HEK293 (cell line): Measurements from ENCODE around the gene KRT80.

Experiments used
- CTCF ChIA-PET: fragments of 350-600 bp; formaldehyde crosslinking; extraction: SDS; loops from one replicate; lab custom pipeline; 2021; ENCODE audit warnings: antibody characterized with exemption; lab: Yijun Ruan, JAX
- POLR2A ChIA-PET: fragments of 300-600 bp; formaldehyde crosslinking; extraction: SDS; loops from one replicate; lab custom pipeline; 2020; ENCODE audit warnings: antibody characterized with exemption, inconsistent platforms; lab: Yijun Ruan, JAX
- H3K27ac ChIP-seq: fragments of 200-500 bp; sonication (Bioruptor generic); 2 replicates; pipeline ENCODE4 v1.5.1; 2014; ENCODE audit warnings: low read depth, low read length, control low read depth, inconsistent platforms; ENCODE audit errors: extremely low read depth
- H3K36me3 ChIP-seq, 2 experiments: fragments of 200-500 bp in 1 of 2; sonication (Bioruptor generic) in 1 of 2; 1 replicate in 1 of 2; 2 replicates in 1 of 2; pipeline ENCODE4 v1.5.1; 2014 to 2017; ENCODE audit warnings: inconsistent platforms in 2 of 2, low read length in 2 of 2; ENCODE audit not compliant: control insufficient read depth in 2 of 2, insufficient read depth in 1 of 2
- H3K4me1 ChIP-seq: fragments of 200-500 bp; sonication (Bioruptor generic); 2 replicates; pipeline ENCODE4 v1.5.1; 2014; ENCODE audit warnings: mild to moderate bottlenecking, low read length, inconsistent platforms; ENCODE audit not compliant: control insufficient read depth, insufficient read depth
- H3K4me3 ChIP-seq: 2 replicates; pipeline ENCODE4 v1.5.1; 2011; ENCODE audit warnings: low read depth, mild to moderate bottlenecking, control low read depth, low read length, moderate library complexity
- H3K9me3 ChIP-seq: fragments of 200-500 bp; sonication (Bioruptor generic); 2 replicates; pipeline ENCODE4 v1.5.1; 2014; ENCODE audit warnings: low read depth, low read length, inconsistent platforms; ENCODE audit not compliant: control insufficient read depth, insufficient read depth
- HOXD13 ChIP-seq: sonication (generic); formaldehyde crosslinking; IDR thresholded peaks from 2 replicates; pipeline ENCODE4 v1.8.0; 2022; ENCODE audit warnings: missing genetic modification reagents, borderline replicate concordance
- MEIS1 ChIP-seq: sonication (generic); formaldehyde crosslinking; IDR thresholded peaks from 2 replicates; pipeline ENCODE4 v1.8.1; 2022; ENCODE audit warnings: missing genetic modification reagents, mild to moderate bottlenecking, borderline replicate concordance
- ZBTB8A ChIP-seq: fragments of 450-650 bp; formaldehyde crosslinking; IDR thresholded peaks from 2 replicates; pipeline ENCODE4 v1.5.1; 2016; ENCODE audit warnings: missing biosample characterization, missing genetic modification characterization
- ZNF16 ChIP-seq: fragments of 450-650 bp; formaldehyde crosslinking; IDR thresholded peaks from 2 replicates; pipeline ENCODE4 v1.5.1; 2016; ENCODE audit warnings: low read depth, missing biosample characterization, missing genetic modification characterization
- ZNF2 ChIP-seq: fragments of 450-650 bp; formaldehyde crosslinking; IDR thresholded peaks from 2 replicates; pipeline ENCODE4 v1.5.1; 2016; ENCODE audit warnings: missing biosample characterization, missing genetic modification characterization
- ZNF223 ChIP-seq: fragments of 450-650 bp; formaldehyde crosslinking; IDR thresholded peaks from 2 replicates; pipeline ENCODE4 v1.5.1; 2016; ENCODE audit warnings: missing biosample characterization, missing genetic modification characterization
- ZNF266 ChIP-seq: fragments of 450-650 bp; formaldehyde crosslinking; IDR thresholded peaks from 2 replicates; pipeline ENCODE4 v1.5.1; 2016; ENCODE audit warnings: missing biosample characterization, missing genetic modification characterization, low read depth
- ZNF426 ChIP-seq: fragments of 450-650 bp; formaldehyde crosslinking; IDR thresholded peaks from 2 replicates; pipeline ENCODE4 v1.5.1; 2017; ENCODE audit warnings: missing biosample characterization, missing genetic modification characterization, mild to moderate bottlenecking, inconsistent platforms, moderate library complexity
- ZNF510 ChIP-seq: fragments of 450-650 bp; formaldehyde crosslinking; IDR thresholded peaks from 2 replicates; pipeline ENCODE4 v1.5.1; 2018; ENCODE audit warnings: mild to moderate bottlenecking, missing genetic modification characterization, missing biosample characterization; ENCODE audit not compliant: insufficient replicate concordance
- ZNF529 ChIP-seq: fragments of 450-650 bp; formaldehyde crosslinking; IDR thresholded peaks from 2 replicates; pipeline ENCODE4 v1.5.1; 2017; ENCODE audit warnings: missing genetic modification characterization, missing biosample characterization; ENCODE audit not compliant: insufficient replicate concordance
- ZNF530 ChIP-seq: fragments of 450-650 bp; formaldehyde crosslinking; IDR thresholded peaks from 2 replicates; pipeline ENCODE4 v1.5.1; 2016; ENCODE audit warnings: low read depth, missing biosample characterization, missing genetic modification characterization
- ZNF701 ChIP-seq: fragments of 450-650 bp; formaldehyde crosslinking; IDR thresholded peaks from 2 replicates; pipeline ENCODE4 v1.5.1; 2016; ENCODE audit warnings: missing biosample characterization, missing genetic modification characterization
- ZNF76 ChIP-seq: fragments of 450-650 bp; formaldehyde crosslinking; IDR thresholded peaks from 2 replicates; pipeline ENCODE4; 2016; ENCODE audit warnings: low read depth, missing biosample characterization, missing genetic modification characterization, borderline replicate concordance
- ZSCAN30 ChIP-seq: fragments of 450-650 bp; IDR thresholded peaks from 2 replicates; pipeline ENCODE4 v1.5.1; 2018; ENCODE audit warnings: missing biosample characterization, mild to moderate bottlenecking, missing genetic modification characterization, moderate library complexity
- TF ChIP-seq, protein P1 (sequence below): fragments of 450-650 bp; formaldehyde crosslinking; IDR thresholded peaks from 2 replicates; pipeline ENCODE4 v1.5.1; 2016; ENCODE audit warnings: missing biosample characterization, missing genetic modification characterization
- TF ChIP-seq, protein P2 (sequence below): fragments of 450-650 bp; formaldehyde crosslinking; IDR thresholded peaks from 2 replicates; pipeline ENCODE4 v1.5.1; 2016; ENCODE audit warnings: missing biosample characterization, missing genetic modification characterization
- TF ChIP-seq, protein P3 (sequence below): fragments of 450-650 bp; formaldehyde crosslinking; IDR thresholded peaks from 2 replicates; pipeline ENCODE4 v1.5.1; 2017; ENCODE audit warnings: missing biosample characterization, missing genetic modification characterization
- TF ChIP-seq, protein P4 (sequence below): fragments of 450-650 bp; formaldehyde crosslinking; IDR thresholded peaks from 2 replicates; pipeline ENCODE4 v1.5.1; 2016; ENCODE audit warnings: missing biosample characterization, missing genetic modification characterization

KRT80 gene

DNA sequence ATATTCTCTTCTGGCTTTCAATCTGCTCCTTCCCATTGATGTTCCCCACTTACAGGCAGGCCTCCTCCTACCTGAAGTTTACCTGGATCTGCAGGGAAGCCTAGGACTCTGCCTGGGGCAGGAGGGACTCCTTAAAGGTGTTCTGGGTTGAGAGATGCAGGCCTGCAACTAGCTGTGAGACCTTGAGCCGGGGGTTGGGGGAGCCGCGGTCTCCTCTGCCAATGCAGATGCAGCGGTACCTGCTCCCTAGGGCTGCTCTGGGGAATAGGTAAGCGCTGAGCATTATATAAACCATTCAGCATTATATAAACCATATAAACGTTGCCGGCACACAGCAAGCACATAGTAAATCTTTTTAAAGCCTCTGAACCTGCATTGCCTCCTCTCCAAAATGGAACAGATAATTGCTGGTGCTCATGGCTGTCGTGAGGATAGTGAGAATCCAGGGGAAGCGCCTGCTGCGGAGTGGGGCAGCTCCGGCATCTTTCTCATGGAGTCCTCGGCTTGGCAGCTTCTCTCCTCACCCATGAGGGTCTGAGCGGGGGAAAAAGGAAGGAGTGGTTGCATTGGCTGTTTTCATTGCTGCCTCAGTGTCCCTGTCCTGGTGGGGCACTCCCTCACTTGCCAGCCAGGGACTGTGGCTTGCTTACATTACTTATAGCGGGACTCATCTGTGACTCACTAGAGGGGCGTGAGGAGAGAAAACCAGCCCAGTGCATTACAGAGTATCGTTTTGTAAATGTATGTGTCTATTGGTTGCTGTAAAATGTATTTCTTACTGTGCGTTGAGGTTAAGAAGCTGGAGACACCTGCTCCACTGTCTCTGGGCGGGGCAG, 12.5 kb upstream of the KRT80 start:
- POLR2A ChIA-PET, result interaction anchor here (0.5 to 1.3 kb wide), 2 partner anchors 12 to 932 kb away, joined by 4 to 8 read pairs; partner anchors contain the start of gene KRT80
- Histone ChIP-seq H3K36me3 (no peaks in the 10 kb centered on the region), H3K27ac (no peak overlapping the region; the same call in 1 of the 2 replicates), H3K4me1 (peaks cover 8% of the 10 kb centered on the region; the same call in 1 of the 2 replicates), H3K4me3 (no peak overlapping the region), H3K9me3 (no peaks in the 10 kb centered on the region)
- CTCF ChIA-PET, result interaction anchor here (0.6 to 1.3 kb wide), 6 partner anchors 8 to 614 kb away, joined by 3 to 4 read pairs (median 4); no protein-coding TSS in a partner anchor
- TF ChIP-seq, protein P1, sequence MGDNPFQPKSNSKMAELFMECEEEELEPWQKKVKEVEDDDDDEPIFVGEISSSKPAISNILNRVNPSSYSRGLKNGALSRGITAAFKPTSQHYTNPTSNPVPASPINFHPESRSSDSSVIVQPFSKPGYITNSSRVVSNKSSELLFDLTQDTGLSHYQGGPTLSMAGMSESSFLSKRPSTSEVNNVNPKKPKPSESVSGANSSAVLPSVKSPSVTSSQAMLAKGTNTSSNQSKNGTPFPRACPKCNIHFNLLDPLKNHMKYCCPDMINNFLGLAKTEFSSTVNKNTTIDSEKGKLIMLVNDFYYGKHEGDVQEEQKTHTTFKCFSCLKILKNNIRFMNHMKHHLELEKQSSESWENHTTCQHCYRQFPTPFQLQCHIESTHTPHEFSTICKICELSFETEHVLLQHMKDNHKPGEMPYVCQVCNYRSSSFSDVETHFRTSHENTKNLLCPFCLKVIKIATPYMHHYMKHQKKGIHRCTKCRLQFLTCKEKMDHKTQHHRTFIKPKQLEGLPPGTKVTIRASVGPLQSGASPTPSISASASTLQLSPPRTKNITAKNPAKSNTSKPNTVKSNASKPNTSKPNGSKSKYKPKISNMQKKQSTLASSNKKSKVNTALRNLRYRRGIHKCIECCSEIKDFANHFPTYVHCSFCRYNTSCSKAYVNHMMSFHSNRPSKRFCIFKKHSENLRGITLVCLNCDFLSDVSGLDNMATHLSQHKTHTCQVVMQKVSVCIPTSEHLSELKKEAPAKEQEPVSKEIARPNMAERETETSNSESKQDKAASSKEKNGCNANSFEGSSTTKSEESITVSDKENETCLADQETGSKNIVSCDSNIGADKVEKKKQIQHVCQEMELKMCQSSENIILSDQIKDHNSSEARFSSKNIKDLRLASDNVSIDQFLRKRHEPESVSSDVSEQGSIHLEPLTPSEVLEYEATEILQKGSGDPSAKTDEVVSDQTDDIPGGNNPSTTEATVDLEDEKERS (tag by site-specific recombination), result no peak
- TF ChIP-seq ZNF223 (tag by site-specific recombination) (no peak), ZNF510 (tag by site-specific recombination) (no peak), ZNF426 (tag by site-specific recombination) (no peak), ZBTB8A (tag by site-specific recombination) (no peak), ZNF2 (tag by site-specific recombination) (no peak), ZSCAN30 (tag by site-specific recombination) (no peak), ZNF701 (tag by site-specific recombination) (no peak), MEIS1 (no peak), ZNF16 (tag by site-specific recombination) (no peak), HOXD13 (CRISPR knock-in tag) (no peak), ZNF529 (no peak), ZNF76 (tag by site-specific recombination) (no peak), ZNF530 (tag by site-specific recombination) (no peak), ZNF266 (no peak)
- TF ChIP-seq, protein P2, sequence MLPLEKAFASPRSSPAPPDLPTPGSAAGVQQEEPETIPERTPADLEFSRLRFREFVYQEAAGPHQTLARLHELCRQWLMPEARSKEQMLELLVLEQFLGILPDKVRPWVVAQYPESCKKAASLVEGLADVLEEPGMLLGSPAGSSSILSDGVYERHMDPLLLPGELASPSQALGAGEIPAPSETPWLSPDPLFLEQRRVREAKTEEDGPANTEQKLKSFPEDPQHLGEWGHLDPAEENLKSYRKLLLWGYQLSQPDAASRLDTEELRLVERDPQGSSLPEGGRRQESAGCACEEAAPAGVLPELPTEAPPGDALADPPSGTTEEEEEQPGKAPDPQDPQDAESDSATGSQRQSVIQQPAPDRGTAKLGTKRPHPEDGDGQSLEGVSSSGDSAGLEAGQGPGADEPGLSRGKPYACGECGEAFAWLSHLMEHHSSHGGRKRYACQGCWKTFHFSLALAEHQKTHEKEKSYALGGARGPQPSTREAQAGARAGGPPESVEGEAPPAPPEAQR (tag by site-specific recombination), result no peak
- TF ChIP-seq, protein P3, sequence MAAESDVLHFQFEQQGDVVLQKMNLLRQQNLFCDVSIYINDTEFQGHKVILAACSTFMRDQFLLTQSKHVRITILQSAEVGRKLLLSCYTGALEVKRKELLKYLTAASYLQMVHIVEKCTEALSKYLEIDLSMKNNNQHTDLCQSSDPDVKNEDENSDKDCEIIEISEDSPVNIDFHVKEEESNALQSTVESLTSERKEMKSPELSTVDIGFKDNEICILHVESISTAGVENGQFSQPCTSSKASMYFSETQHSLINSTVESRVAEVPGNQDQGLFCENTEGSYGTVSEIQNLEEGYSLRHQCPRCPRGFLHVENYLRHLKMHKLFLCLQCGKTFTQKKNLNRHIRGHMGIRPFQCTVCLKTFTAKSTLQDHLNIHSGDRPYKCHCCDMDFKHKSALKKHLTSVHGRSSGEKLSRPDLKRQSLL (tag by site-specific recombination), result no peak
- TF ChIP-seq, protein P4, sequence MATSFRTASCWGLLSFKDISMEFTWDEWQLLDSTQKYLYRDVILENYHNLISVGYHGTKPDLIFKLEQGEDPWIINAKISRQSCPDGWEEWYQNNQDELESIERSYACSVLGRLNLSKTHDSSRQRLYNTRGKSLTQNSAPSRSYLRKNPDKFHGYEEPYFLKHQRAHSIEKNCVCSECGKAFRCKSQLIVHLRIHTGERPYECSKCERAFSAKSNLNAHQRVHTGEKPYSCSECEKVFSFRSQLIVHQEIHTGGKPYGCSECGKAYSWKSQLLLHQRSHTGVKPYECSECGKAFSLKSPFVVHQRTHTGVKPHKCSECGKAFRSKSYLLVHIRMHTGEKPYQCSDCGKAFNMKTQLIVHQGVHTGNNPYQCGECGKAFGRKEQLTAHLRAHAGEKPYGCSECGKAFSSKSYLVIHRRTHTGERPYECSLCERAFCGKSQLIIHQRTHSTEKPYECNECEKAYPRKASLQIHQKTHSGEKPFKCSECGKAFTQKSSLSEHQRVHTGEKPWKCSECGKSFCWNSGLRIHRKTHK (tag by site-specific recombination), result no peak
